Gastrocnemius medialis (tissue), 4 donors: ENCODE measurements around the gene MORN5. TPM values are rescaled to one million over a fixed set of nuclear protein-coding genes. Genes with fewer than 3 reads are reported as not detected.

Source experiments
- ATAC-seq, 2 donors: fragments of 150-250 bp; one replicate each; pipeline ENCODE4 v1.9.1; 2016
- DNase-seq, 2 donors: peaks; one replicate each; pipeline ENCODE4 v3.0.0-alpha.2; 2019
- H3K27ac ChIP-seq, 4 donors: fragments of 200-600 bp; sonication (generic); 1 replicate in 1 of 4; 2 replicates in 3 of 4; pipeline ENCODE4 v1.5.1; 2016 to 2018; ENCODE audit warnings: mild to moderate bottlenecking in 2 of 4, moderate library complexity in 1 of 4
- H3K27me3 ChIP-seq, 3 donors: fragments of 200-600 bp; sonication (generic) in 2 of 3; 1 replicate in 1 of 3; 2 replicates in 2 of 3; pipeline versions ENCODE4 v1.5.1 to v1.6.0; 2016 to 2019; ENCODE audit warnings: mild to moderate bottlenecking in 1 of 3, moderate library complexity in 1 of 3
- H3K36me3 ChIP-seq, 2 donors: fragments of 200-600 bp; sonication (generic) in 1 of 2; one replicate each; pipeline ENCODE4 v1.5.1; 2017 to 2018
- H3K4me1 ChIP-seq, 2 donors: fragments of 200-600 bp; sonication (generic) in 1 of 2; one replicate each; pipeline ENCODE4 v1.5.1; 2016 to 2017; ENCODE audit warnings: mild to moderate bottlenecking in 2 of 2
- H3K4me3 ChIP-seq, 4 donors: fragments of 200-600 bp; sonication (generic) in 3 of 4; 1 replicate in 1 of 4; 2 replicates in 3 of 4; pipeline ENCODE4 v1.5.1; 2016 to 2019; ENCODE audit warnings: mild to moderate bottlenecking in 2 of 4
- H3K9me3 ChIP-seq, 3 donors: fragments of 200-600 bp; sonication (generic) in 2 of 3; 1 replicate in 1 of 3; 2 replicates in 2 of 3; pipeline ENCODE4 v1.5.1; 2016 to 2019
- POLR2A ChIP-seq, 2 donors: fragments of 450-650 bp; IDR thresholded peaks; one replicate each; pipeline ENCODE4 v1.6.1; 2017; ENCODE audit warnings: antibody characterized with exemption in 2 of 2, mild to moderate bottlenecking in 2 of 2, moderate library complexity in 2 of 2
- in situ Hi-C, 4 donors: fragments of 200-750 bp; cut with MboI; loops; one replicate each; pipeline versions ENCODE4 v1.15.0 to v1.8.0; 2017; ENCODE audit warnings: low sequenced_read_pairs in 4 of 4
- intact Hi-C: fragments of 100-400 bp; cut with DNase I; formaldehyde crosslinking; loops from one replicate; pipeline ENCODE4 v1.15.1; 2023; ENCODE audit warnings: low total_unique reads
- total RNA-seq, 4 donors: library from RNA; depleted of rRNA; stranded (reverse); fragments of >200 nt; gene quantifications; one replicate each; pipeline versions ENCODE4 v1.1.0 to v1.2.3, GENCODE V29; 2016
- TF ChIP-seq, protein P1 (sequence below), 5 experiments: fragments of 450-650 bp in 3 of 5; fragments of 200-600 bp in 2 of 5; sonication (generic) in 2 of 5; IDR thresholded peaks in 4 of 5; conservative IDR thresholded peaks in 1 of 5; 1 replicate in 4 of 5; 2 replicates in 1 of 5; pipeline ENCODE4 v1.5.1; 2016 to 2019; ENCODE audit warnings: antibody characterized with exemption in 5 of 5, mild to moderate bottlenecking in 3 of 5, moderate library complexity in 3 of 5

The MORN5 gene
- total RNA-seq, 4 donors from 2014 or later: not detected

DNA sequence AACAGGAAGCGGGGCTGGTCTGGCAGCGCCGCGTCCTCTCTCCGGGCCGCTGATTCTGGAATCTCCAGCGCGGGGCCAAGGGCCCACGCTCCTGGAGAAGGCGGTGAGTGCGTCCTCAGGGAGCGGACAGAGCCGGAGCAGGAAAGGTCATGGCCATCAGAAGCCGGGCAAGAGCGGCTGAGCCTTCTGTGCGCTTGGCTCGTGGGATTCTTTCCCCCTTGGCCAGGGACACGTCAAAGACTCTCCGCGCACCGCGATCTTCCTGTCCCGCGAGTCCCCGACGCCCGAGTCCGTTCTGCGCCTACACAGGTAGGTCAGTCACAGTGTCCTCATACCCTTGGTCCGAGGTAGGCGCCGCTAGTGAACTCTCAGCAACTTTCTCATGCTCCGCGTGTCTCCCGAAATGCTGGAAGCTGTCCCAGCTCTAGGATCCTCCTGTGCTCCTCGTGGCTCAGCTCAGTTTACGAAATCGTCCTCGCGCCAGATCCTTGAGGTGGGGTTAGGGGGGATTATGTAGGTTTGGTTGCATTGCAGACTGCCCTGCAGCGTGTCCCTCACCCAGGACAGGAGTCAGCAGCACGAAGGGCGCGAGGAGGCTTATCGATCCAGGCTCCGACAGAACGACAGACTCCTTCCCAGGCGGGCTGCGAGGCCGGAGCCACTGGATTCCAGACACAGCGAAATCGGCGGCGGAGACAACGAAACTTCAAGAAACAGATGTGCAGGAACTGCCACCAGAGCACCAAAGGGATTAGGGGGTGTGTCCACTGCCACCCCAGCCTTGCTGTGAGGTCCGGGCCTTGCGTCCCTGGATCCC lies 60.4 kb downstream of the MORN5 start:
- Histone ChIP-seq H3K9me3 (no peaks in the 10 kb centered on the region), H3K36me3 (no peaks in the 10 kb centered on the region), H3K27ac (no peak overlapping the region), H3K4me3 (peak overlapping the region; percentile 43 to 69 (median 51)), H3K4me1 (peaks cover 18 to 23% of the 10 kb centered on the region in 2 donors), H3K27me3 (peaks cover 73 to 83% (median 81%) of the 10 kb centered on the region in 3 donors)
- ATAC-seq (peak; percentile 26 to 35), DNase-seq (no peak)
- in situ Hi-C loops: no loop called here
- intact Hi-C loops: loop anchor here (10.0 kb wide), 1 partner anchor 95 kb away; no protein-coding TSS in a partner anchor
- TF ChIP-seq, protein P1, sequence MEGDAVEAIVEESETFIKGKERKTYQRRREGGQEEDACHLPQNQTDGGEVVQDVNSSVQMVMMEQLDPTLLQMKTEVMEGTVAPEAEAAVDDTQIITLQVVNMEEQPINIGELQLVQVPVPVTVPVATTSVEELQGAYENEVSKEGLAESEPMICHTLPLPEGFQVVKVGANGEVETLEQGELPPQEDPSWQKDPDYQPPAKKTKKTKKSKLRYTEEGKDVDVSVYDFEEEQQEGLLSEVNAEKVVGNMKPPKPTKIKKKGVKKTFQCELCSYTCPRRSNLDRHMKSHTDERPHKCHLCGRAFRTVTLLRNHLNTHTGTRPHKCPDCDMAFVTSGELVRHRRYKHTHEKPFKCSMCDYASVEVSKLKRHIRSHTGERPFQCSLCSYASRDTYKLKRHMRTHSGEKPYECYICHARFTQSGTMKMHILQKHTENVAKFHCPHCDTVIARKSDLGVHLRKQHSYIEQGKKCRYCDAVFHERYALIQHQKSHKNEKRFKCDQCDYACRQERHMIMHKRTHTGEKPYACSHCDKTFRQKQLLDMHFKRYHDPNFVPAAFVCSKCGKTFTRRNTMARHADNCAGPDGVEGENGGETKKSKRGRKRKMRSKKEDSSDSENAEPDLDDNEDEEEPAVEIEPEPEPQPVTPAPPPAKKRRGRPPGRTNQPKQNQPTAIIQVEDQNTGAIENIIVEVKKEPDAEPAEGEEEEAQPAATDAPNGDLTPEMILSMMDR (IDR thresholded peaks at IDR 0.05 in 4 of 5, conservative IDR thresholded peaks at IDR 0.05 in 1 of 5): no peak
- no peak for TF ChIP-seq POLR2A (IDR thresholded peaks at IDR 0.05)

DNA sequence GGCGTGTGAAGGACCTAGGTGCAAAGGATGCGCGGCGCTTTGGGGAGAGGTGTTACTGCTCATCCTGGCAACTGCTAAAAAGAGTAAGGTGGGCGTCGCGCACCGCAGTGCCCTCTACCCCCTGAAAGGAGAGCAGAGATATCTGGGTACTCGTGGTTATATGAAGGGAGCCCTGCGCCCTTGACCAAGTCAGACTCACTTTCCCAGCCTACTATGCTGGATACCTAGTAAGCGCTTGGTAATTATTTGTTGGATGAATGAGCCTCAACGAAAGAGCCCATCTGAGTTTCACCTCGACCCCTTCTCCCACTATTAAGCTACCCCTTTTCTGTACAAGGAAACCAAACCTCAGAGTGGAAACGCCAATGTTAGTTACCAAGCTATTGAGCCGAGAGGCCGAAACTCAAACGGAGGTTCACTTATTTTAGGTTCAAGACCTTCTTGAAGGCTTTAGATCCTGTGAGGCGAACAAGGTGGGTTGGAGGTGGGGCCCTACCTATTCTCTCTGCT lies 61.0 kb downstream of the MORN5 start:
- intact Hi-C loops (no loop called here), in situ Hi-C loops (no loop called here)
- TF ChIP-seq, protein P1 (IDR thresholded peaks at IDR 0.05 in 4 of 5, conservative IDR thresholded peaks at IDR 0.05 in 1 of 5): no peak
- TF ChIP-seq POLR2A (IDR thresholded peaks at IDR 0.05): no peak
- H3K27ac ChIP-seq: no peak overlapping the region
- H3K9me3 ChIP-seq: no peaks in the 10 kb centered on the region
- no peaks in the 10 kb centered on the region for H3K36me3 ChIP-seq
- peaks cover 18 to 23% of the 10 kb centered on the region in 2 donors for H3K4me1 ChIP-seq
- no peak for DNase-seq
- H3K27me3 ChIP-seq: peaks cover 73 to 83% (median 81%) of the 10 kb centered on the region in 3 donors
- H3K4me3 ChIP-seq: peak overlapping the region in 1 of 4 donors; percentile 69
- ATAC-seq: no peak

DNA sequence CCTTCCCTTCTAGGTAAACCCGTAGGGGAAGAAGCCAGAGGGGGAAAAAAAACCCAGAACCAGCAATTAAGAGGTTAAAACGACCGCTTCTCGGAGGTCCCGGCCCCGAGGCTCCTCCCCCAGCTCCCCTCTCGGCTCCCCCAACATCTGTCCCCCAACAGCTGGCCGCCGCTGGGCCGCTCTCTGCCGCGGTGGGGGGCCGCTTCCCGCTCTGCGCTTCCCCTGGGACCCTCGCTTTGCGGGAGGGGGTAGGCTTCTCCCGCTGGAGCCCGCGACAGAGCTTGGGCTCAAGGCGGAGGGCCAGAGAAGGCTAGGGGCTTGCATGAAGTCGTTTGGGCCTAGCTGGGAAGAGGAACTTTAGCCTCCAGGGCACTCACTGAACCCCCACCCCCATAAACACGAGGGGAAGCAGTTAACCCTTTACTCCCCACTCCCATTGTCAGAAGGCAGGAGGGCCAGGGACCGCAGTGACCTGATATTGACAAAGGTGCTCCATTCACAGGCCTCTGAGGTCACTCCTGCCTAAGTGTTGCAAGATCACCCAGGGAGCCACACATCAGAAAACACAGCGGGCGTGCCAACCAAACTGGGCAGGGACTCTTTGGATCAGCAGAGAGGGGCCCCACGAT lies 61.6 kb downstream of the MORN5 start:
- Histone ChIP-seq H3K36me3 (no peaks in the 10 kb centered on the region), H3K4me3 (no peak overlapping the region), H3K9me3 (no peaks in the 10 kb centered on the region), H3K4me1 (peaks cover 18 to 23% of the 10 kb centered on the region in 2 donors), H3K27ac (no peak overlapping the region), H3K27me3 (peaks cover 73 to 85% (median 81%) of the 10 kb centered on the region in 3 donors)
- in situ Hi-C loops (no loop called here), intact Hi-C loops (no loop called here)
- no peak for DNase-seq
- TF ChIP-seq POLR2A (IDR thresholded peaks at IDR 0.05): no peak
- TF ChIP-seq, protein P1 (IDR thresholded peaks at IDR 0.05 in 4 of 5, conservative IDR thresholded peaks at IDR 0.05 in 1 of 5): no peak
- no peak for ATAC-seq

DNA sequence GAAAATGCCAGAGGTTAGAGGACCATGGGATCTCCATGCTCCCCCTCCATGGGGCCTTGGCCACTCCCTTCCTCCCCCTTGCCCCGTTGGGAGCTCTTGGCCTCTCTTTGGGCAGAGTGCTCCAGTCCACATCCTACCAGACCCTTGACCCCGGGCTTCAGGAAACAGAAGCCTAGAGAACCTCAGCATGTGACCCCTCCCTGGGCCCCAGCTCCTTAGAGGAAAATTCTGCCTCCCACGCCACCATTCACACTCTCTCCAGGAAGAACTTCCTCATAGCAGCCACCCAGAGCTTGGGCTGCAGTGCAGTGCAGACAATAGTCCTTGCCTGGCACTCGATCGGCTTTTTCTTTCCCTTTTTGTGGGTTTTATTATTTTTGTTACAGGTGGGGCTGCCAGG lies 63.1 kb downstream of the MORN5 start:
- Histone ChIP-seq H3K27me3 (peaks cover 73 to 85% (median 81%) of the 10 kb centered on the region in 3 donors), H3K4me1 (peaks cover 23 to 27% of the 10 kb centered on the region in 2 donors)

More for the DNA sequence above, 63.1 kb downstream of the MORN5 start:
- intact Hi-C loops (no loop called here), in situ Hi-C loops (no loop called here)
- DNase-seq (no peak), ATAC-seq (no peak)
- Histone ChIP-seq H3K4me3 (no peak overlapping the region), H3K27ac (no peak overlapping the region), H3K36me3 (no peaks in the 10 kb centered on the region), H3K9me3 (no peaks in the 10 kb centered on the region)
- TF ChIP-seq, protein P1 (IDR thresholded peaks at IDR 0.05 in 4 of 5, conservative IDR thresholded peaks at IDR 0.05 in 1 of 5): no peak
